Measurements from ENCODE around the gene TBC1D2B. TPM values are rescaled to one million over a fixed set of nuclear protein-coding genes. Genes with fewer than 3 reads are reported as not detected.

The TBC1D2B gene
- total and polyA plus RNA-seq, 2 donors (not counting 3 experiments of a cell fraction or from before 2014, with no cell fraction given): 30.8 to 46.1 TPM

- Histone ChIP-seq H3K27ac (ENCODE audit: insufficient read depth, low read depth, low read length) (no peak overlapping the region), H3K9me3 (replicated peaks; ENCODE audit: control insufficient read depth, insufficient read depth, low read length) (no peaks in the 10 kb centered on the region), H3K4me3 (replicated peaks in 1 of 3; ENCODE audit: insufficient read depth in 1 of 3, low read depth in 1 of 3, low read length in 3 of 3) (no peak overlapping the region), H3K9ac (replicated peaks; ENCODE audit: extremely low read depth, insufficient read depth, low read length) (no peak overlapping the region), H3K4me1 (ENCODE audit: control insufficient read depth, extremely low read depth, insufficient read depth, low read length) (no peaks in the 10 kb centered on the region), H3K27me3 (ENCODE audit: control insufficient read depth in 2 of 2, insufficient read depth in 2 of 2, low read length in 2 of 2) (no peaks in the 10 kb centered on the region), H2AFZ (ENCODE audit: low read depth, low read length) (no peak overlapping the region), H4K20me1 (replicated peaks; ENCODE audit: control insufficient read depth, extremely low read depth, insufficient read depth, low read length) (no peaks in the 10 kb centered on the region), H3K9me1 (replicated peaks; ENCODE audit: control insufficient read depth, extremely low read depth, insufficient read depth, low read length) (no peaks in the 10 kb centered on the region), H3K4me2 (ENCODE audit: insufficient read depth, low read length) (no peak overlapping the region), H3K36me3 (ENCODE audit: control insufficient read depth in 2 of 2, extremely low read depth in 1 of 2, insufficient read depth in 2 of 2, low read length in 2 of 2) (no peaks in the 10 kb centered on the region), H3K79me2 (ENCODE audit: control insufficient read depth, insufficient read depth, low read length) (no peaks in the 10 kb centered on the region)
- dilution Hi-C loops (cut with MboI; ENCODE audit: extremely low pct_ligation_motif_present, low sequenced_read_pairs): no loop called here
- no peak for FAIRE-seq
- DNase-seq (ENCODE audit: low read depth, low spot score): no peak
- intact Hi-C loops (cut with micrococcal nuclease): no loop called here
- TF ChIP-seq MYC (IDR thresholded peaks at IDR 0.05; ENCODE audit: low read depth, low read length): no peak
- no peak for TF ChIP-seq EZH2 (IDR thresholded peaks at IDR 0.05; ENCODE audit: borderline replicate concordance, low read depth, low read length, severe bottlenecking)
- TF ChIP-seq GATA2 (IDR thresholded peaks at IDR 0.05; ENCODE audit: insufficient read depth, insufficient read length, low read depth, low read length): no peak
- TF ChIP-seq POLR2A (IDR thresholded peaks at IDR 0.05; ENCODE audit: low read depth, low read length): no peak
- no peak for TF ChIP-seq FOS (IDR thresholded peaks at IDR 0.05; ENCODE audit: borderline replicate concordance, insufficient read depth, low read length)
- TF ChIP-seq MAX (IDR thresholded peaks at IDR 0.05; ENCODE audit: insufficient read depth, insufficient read length): no peak
- TF ChIP-seq JUN (IDR thresholded peaks at IDR 0.05; ENCODE audit: borderline replicate concordance, insufficient read depth, insufficient read length, low read depth): no peak
- TF ChIP-seq CTCF (IDR thresholded peaks at IDR 0.05; ENCODE audit: extremely low read depth in 1 of 2, insufficient read depth in 1 of 2, low read depth in 1 of 2, low read length in 2 of 2): no peak
- no peak for TF ChIP-seq POLR2AphosphoS5 (IDR thresholded peaks at IDR 0.05; ENCODE audit: insufficient read depth, low read depth, low read length)
- ChIA-PET POLR2A (no interaction called here), CTCF (interaction anchor here (0.6 to 11.2 kb wide), 7 partner anchors 27 to 153 kb away, joined by 3 to 273 read pairs (median 151); no protein-coding TSS in a partner anchor)
- BruUV-seq (replicated peaks): no TSS peak
Observed at GRCh38 chr15:78111788-78112187, 34.3 kb upstream of the TBC1D2B start.

Data from endothelial cell of umbilical vein (primary cell).